HEK293 (cell line): ENCODE measurements around the gene COA8.

ENCODE experiments used
- CTCF ChIP-seq: fragments of 450-650 bp; formaldehyde crosslinking; IDR thresholded peaks from 2 replicates; pipeline ENCODE4 v1.5.1; 2016; ENCODE audit warnings: missing biosample characterization, missing genetic modification characterization
- GLI2 ChIP-seq: fragments of 450-650 bp; formaldehyde crosslinking; IDR thresholded peaks from 2 replicates; pipeline ENCODE4; 2017; ENCODE audit warnings: missing biosample characterization, missing genetic modification characterization, low read depth, borderline replicate concordance
- HOXA7 ChIP-seq: sonication (generic); formaldehyde crosslinking; IDR thresholded peaks from 2 replicates; pipeline ENCODE4 v1.8.1; 2022; ENCODE audit warnings: missing genetic modification reagents, borderline replicate concordance
- MEIS1 ChIP-seq: sonication (generic); formaldehyde crosslinking; IDR thresholded peaks from 2 replicates; pipeline ENCODE4 v1.8.1; 2022; ENCODE audit warnings: missing genetic modification reagents, mild to moderate bottlenecking, borderline replicate concordance
- OSR2 ChIP-seq: fragments of 450-650 bp; formaldehyde crosslinking; IDR thresholded peaks from 2 replicates; pipeline ENCODE4 v1.5.1; 2016; ENCODE audit warnings: missing biosample characterization, missing genetic modification characterization
- RBAK ChIP-seq: fragments of 450-650 bp; formaldehyde crosslinking; IDR thresholded peaks from 2 replicates; pipeline ENCODE4 v1.5.1; 2016; ENCODE audit warnings: missing biosample characterization, missing genetic modification characterization
- REST ChIP-seq: fragments of 450-650 bp; formaldehyde crosslinking; IDR thresholded peaks from 2 replicates; pipeline ENCODE4 v1.5.1; 2016; ENCODE audit warnings: missing biosample characterization, missing genetic modification characterization
- TCF7L2 ChIP-seq: IDR thresholded peaks from 2 replicates; pipeline ENCODE4 v1.6.1; 2011; ENCODE audit warnings: low read depth, mild to moderate bottlenecking, inconsistent platforms, low read length, moderate library complexity, borderline replicate concordance
- ZBTB21 ChIP-seq: fragments of 450-650 bp; formaldehyde crosslinking; IDR thresholded peaks from 2 replicates; pipeline ENCODE4 v1.5.1; 2017; ENCODE audit warnings: missing biosample characterization, missing genetic modification characterization
- ZNF140 ChIP-seq: fragments of 450-650 bp; formaldehyde crosslinking; IDR thresholded peaks from 2 replicates; pipeline ENCODE4 v1.5.1; 2016; ENCODE audit warnings: missing biosample characterization, missing genetic modification characterization
- ZNF366 ChIP-seq: fragments of 450-650 bp; formaldehyde crosslinking; conservative IDR thresholded peaks from 2 replicates; pipeline ENCODE4 v1.5.1; 2016; ENCODE audit warnings: missing biosample characterization, missing genetic modification characterization
- ZNF704 ChIP-seq: fragments of 450-650 bp; formaldehyde crosslinking; IDR thresholded peaks from 2 replicates; pipeline ENCODE4 v1.5.1; 2016; ENCODE audit warnings: missing biosample characterization, missing genetic modification characterization
- TF ChIP-seq, protein P1 (sequence below): fragments of 450-650 bp; formaldehyde crosslinking; IDR thresholded peaks from 2 replicates; pipeline ENCODE4 v1.5.1; 2017; ENCODE audit warnings: missing biosample characterization, missing genetic modification characterization

DNA sequence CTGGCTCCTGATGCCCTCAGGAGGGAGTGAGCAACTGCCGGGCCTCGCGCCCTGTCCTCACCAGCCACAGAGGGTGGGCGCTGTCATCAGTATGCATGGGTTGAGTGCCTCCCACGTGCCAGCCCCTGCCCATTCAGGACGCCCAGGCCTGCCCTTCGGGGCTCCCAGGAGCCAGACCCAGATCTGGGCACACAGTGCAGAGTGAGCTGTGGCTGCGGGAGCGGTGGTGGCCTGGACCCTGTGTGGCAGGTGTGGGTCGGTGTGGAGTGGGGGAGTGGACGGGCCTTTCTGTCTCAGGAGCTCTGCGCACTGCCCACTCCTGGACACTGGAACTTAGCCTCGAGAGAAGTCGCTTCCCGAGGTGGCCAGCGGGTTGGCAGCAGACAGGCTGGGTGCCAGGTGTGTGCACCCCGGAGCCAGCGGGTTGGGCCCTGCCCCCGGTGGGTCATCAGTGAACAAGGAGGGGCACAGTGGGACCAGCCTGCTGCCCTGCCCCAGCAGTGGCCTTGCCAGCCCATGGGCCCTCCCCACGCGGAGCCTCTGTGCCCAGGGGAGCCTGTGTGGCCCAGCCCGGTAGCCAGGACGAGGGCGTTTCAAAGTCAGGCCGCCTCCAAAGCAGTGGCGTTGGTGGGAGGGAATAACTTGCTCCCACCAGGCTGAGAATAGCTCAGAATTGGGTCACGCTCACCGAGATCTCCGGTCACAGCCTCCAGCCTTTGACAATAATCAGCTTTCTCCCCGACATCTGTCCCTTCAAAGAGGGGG is 24.3 kb upstream of the COA8 start:
- TF ChIP-seq CTCF = no peak
- TF ChIP-seq, protein P1, sequence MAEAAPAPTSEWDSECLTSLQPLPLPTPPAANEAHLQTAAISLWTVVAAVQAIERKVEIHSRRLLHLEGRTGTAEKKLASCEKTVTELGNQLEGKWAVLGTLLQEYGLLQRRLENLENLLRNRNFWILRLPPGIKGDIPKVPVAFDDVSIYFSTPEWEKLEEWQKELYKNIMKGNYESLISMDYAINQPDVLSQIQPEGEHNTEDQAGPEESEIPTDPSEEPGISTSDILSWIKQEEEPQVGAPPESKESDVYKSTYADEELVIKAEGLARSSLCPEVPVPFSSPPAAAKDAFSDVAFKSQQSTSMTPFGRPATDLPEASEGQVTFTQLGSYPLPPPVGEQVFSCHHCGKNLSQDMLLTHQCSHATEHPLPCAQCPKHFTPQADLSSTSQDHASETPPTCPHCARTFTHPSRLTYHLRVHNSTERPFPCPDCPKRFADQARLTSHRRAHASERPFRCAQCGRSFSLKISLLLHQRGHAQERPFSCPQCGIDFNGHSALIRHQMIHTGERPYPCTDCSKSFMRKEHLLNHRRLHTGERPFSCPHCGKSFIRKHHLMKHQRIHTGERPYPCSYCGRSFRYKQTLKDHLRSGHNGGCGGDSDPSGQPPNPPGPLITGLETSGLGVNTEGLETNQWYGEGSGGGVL (tag by site-specific recombination) = no peak
- no peak for TF ChIP-seq REST (tag by site-specific recombination)
- no peak for TF ChIP-seq RBAK (tag by site-specific recombination)
- no peak for TF ChIP-seq MEIS1 (CRISPR knock-in tag)
- no peak for TF ChIP-seq ZNF140
- no peak for TF ChIP-seq ZNF704
- no peak for TF ChIP-seq OSR2 (tag by site-specific recombination)
- no peak for TF ChIP-seq ZBTB21 (tag by site-specific recombination)
- TF ChIP-seq TCF7L2 = no peak
- TF ChIP-seq ZNF366 = no peak
- no peak for TF ChIP-seq HOXA7
- no peak for TF ChIP-seq GLI2 (tag by site-specific recombination)
